B cell (primary cell): ENCODE results near the gene SPOCD1. TPM values are rescaled to one million over a fixed set of nuclear protein-coding genes. Genes with fewer than 3 reads are reported as not detected.

Source experiments
- ATAC-seq: fragments of 200-7000 bp; cut with Tn5 transposase; one replicate; pipeline ENCODE4 v1.10.0; 2021; ENCODE audit warnings: low read depth, mild to moderate bottlenecking, moderate number of reproducible peaks, moderate library complexity
- CTCF ChIA-PET: fragments of 350-600 bp; sonication (Branson Sonifier 250); formaldehyde crosslinking; loops from one replicate; lab custom pipeline; 2021; ENCODE audit warnings: antibody characterized with exemption, inconsistent platforms; lab: Charles Lee
- POLR2A ChIA-PET: fragments of 350-600 bp; sonication (Branson Sonifier 250); formaldehyde crosslinking; loops from one replicate; lab custom pipeline; 2021; ENCODE audit warnings: antibody characterized with exemption; lab: Charles Lee
- DNase-seq: peaks from one replicate; pipeline ENCODE4 v3.0.0; 2013
- H2AFZ ChIP-seq: 2 replicates; pipeline ENCODE4 v1.6.1; 2012; ENCODE audit warnings: mild to moderate bottlenecking, low read depth, low read length; ENCODE audit not compliant: insufficient read depth, poor library complexity, severe bottlenecking
- H3K27ac ChIP-seq, 2 donors: 1 replicate in 1 of 2; 2 replicates in 1 of 2; pipeline ENCODE4 v1.5.1; 2012 to 2013; ENCODE audit warnings: low read length in 2 of 2, mild to moderate bottlenecking in 2 of 2, moderate library complexity in 1 of 2
- H3K27me3 ChIP-seq, 4 experiments: fragments of 200-600 bp in 1 of 4; sonication (generic) in 1 of 4; replicated peaks in 1 of 4; 1 replicate in 2 of 4; 2 replicates in 2 of 4; pipeline versions ENCODE4 v1.6.1 to v1.7.0; 2013 to 2016; ENCODE audit warnings: low read length in 3 of 4, mild to moderate bottlenecking in 2 of 4, mixed read lengths in 1 of 4, moderate library complexity in 1 of 4; ENCODE audit not compliant: insufficient read depth in 4 of 4, control insufficient read depth in 3 of 4; ENCODE audit errors: control extremely low read depth in 1 of 4
- H3K36me3 ChIP-seq, 2 experiments: replicated peaks in 1 of 2; 1 replicate in 1 of 2; 2 replicates in 1 of 2; pipeline versions ENCODE4 v1.6.1 to v1.7.1; 2013; ENCODE audit warnings: low read length in 1 of 2; ENCODE audit not compliant: insufficient read depth in 2 of 2, control insufficient read depth in 1 of 2; ENCODE audit errors: control extremely low read depth in 1 of 2, extremely low read depth in 1 of 2
- H3K4me1 ChIP-seq, 2 donors: fragments of 200-600 bp in 1 of 2; sonication (generic) in 1 of 2; 1 replicate in 1 of 2; 2 replicates in 1 of 2; pipeline versions ENCODE4 v1.5.1 to v1.6.1; 2013 to 2017; ENCODE audit warnings: low read length in 2 of 2; ENCODE audit not compliant: control insufficient read depth in 2 of 2, insufficient read depth in 2 of 2
- H3K4me2 ChIP-seq: replicated peaks from 2 replicates; pipeline ENCODE3; 2012; ENCODE audit warnings: mild to moderate bottlenecking, low read depth, low read length; ENCODE audit not compliant: poor library complexity, severe bottlenecking
- H3K4me3 ChIP-seq, 5 experiments: fragments of 200-600 bp in 1 of 5; sonication (generic) in 1 of 5; 1 replicate in 3 of 5; 2 replicates in 2 of 5; pipeline versions ENCODE4 v1.5.1 to v1.7.0; 2011 to 2016; ENCODE audit warnings: low read length in 4 of 5, mild to moderate bottlenecking in 4 of 5, low read depth in 2 of 5, control low read depth in 1 of 5, moderate library complexity in 1 of 5; ENCODE audit not compliant: insufficient read depth in 1 of 5; ENCODE audit errors: control extremely low read depth in 1 of 5, extremely low read depth in 1 of 5
- H3K79me2 ChIP-seq: fragments of 200-600 bp; sonication (generic); one replicate; pipeline ENCODE4 v1.6.0; 2016; ENCODE audit warnings: low read length; ENCODE audit not compliant: control insufficient read depth, insufficient read depth
- H3K9ac ChIP-seq: fragments of 200-600 bp; sonication (generic); 2 replicates; pipeline ENCODE4 v1.6.1; 2017; ENCODE audit warnings: mild to moderate bottlenecking, low read length, moderate library complexity
- H3K9me3 ChIP-seq, 3 donors: one replicate each; pipeline versions ENCODE4 v1.6.1 to v1.7.1; 2013; ENCODE audit warnings: low read length in 2 of 3; ENCODE audit not compliant: control insufficient read depth in 2 of 3, insufficient read depth in 1 of 3; ENCODE audit errors: control extremely low read depth in 1 of 3
- H4K20me1 ChIP-seq: 2 replicates; pipeline ENCODE4 v1.6.0; 2012; ENCODE audit warnings: mild to moderate bottlenecking, low read length; ENCODE audit not compliant: insufficient read depth, control insufficient read depth, poor library complexity, severe bottlenecking
- H3K27ac Mint-ChIP-seq: one replicate; pipeline ENCODE4 v1.8.0; 2021; ENCODE audit warnings: mixed read lengths
- H3K27me3 Mint-ChIP-seq: one replicate; pipeline ENCODE4 v1.8.0; 2021; ENCODE audit warnings: mixed read lengths
- H3K4me1 Mint-ChIP-seq: one replicate; pipeline ENCODE4 v1.8.0; 2021; ENCODE audit warnings: mixed read lengths
- H3K4me3 Mint-ChIP-seq: one replicate; pipeline ENCODE4 v1.8.0; 2021; ENCODE audit warnings: mixed read lengths
- H3K9me3 Mint-ChIP-seq: one replicate; pipeline ENCODE4 v1.8.0; 2022; ENCODE audit warnings: mixed read lengths; ENCODE audit not compliant: insufficient read depth
- CTCF ChIP-seq: fragments of 200-600 bp; IDR thresholded peaks from one replicate; pipeline ENCODE4 v1.8.0; 2022; ENCODE audit warnings: antibody characterized with exemption, mild to moderate bottlenecking
- EZH2 ChIP-seq: IDR thresholded peaks from 2 replicates; pipeline ENCODE4 v1.6.1; 2012; ENCODE audit warnings: borderline replicate concordance, low read depth, mild to moderate bottlenecking, moderate library complexity, low read length; ENCODE audit not compliant: insufficient read depth, poor library complexity, severe bottlenecking
- WGBS: methylation state at CpG from one replicate; pipeline ENCODE4 v1.1.5; 2013; ENCODE audit warnings: missing lambda C conversion rate; ENCODE audit not compliant: insufficient coverage; 5-methylcytosine and 5-hydroxymethylcytosine counted together
- intact Hi-C: fragments of 100-400 bp; cut with micrococcal nuclease; formaldehyde crosslinking; loops from one replicate; pipeline ENCODE4 v1.10.0; 2022
- polyA minus RNA-seq: library from RNA; depleted of rRNA, polyadenylated mRNA; stranded (reverse); fragments of >200 nt; gene quantifications from 2 replicates; pipeline ENCODE4 v1.2.3, GENCODE V29; 2012
- polyA plus RNA-seq: library from polyadenylated mRNA; depleted of rRNA; stranded (reverse); fragments of >200 nt; gene quantifications from 2 replicates; pipeline ENCODE4 v1.2.3, GENCODE V29; 2012
- total RNA-seq, 2 donors: library from RNA; stranded (reverse); fragments of 120-200 nt in 1 of 2; gene quantifications; 1 replicate in 1 of 2; 2 replicates in 1 of 2; pipeline versions ENCODE4 v1.2.3 to v1.2.4, GENCODE V29; 2013 to 2022

The SPOCD1 gene
- total RNA-seq: not detected in 2 replicates
- 0.70 TPM for total RNA-seq (2013)
- 0.25 TPM in 1 of 2 replicates, not detected in the other for polyA plus RNA-seq
- polyA minus RNA-seq: 1.00 TPM in 1 of 2 replicates, not detected in the other

GRCh38 chr1:31815752-31816500 is at the start of gene SPOCD1:
Gene SPOCD1, minus strand, starts transcription at chr1:31816022. Its CDS starts 689 bp downstream, at chr1:31815333.
- Histone ChIP-seq H3K9ac (no peak within 1 kb of the TSS), H3K4me3 (peak within 1 kb of the TSS in 1 of 5 experiments; percentile 25), H3K36me3 (no peaks in the 10 kb centered on the region), H3K4me1 (peaks cover 10 to 18% of the 10 kb centered on the region in 2 donors), H3K27me3 (no peaks in the 10 kb centered on the region), H4K20me1 (no peaks in the 10 kb centered on the region), H3K9me3 (peaks cover 0 to 5% (median 0%) of the 10 kb centered on the region in 3 donors), H3K27ac (peak within 1 kb of the TSS in 1 of 2 donors; percentile 4), H2AFZ (no peak within 1 kb of the TSS), H3K79me2 (no peaks in the 10 kb centered on the region), H3K4me2 (peak within 1 kb of the TSS; percentile 58)
- ChIA-PET POLR2A (no interaction called here), CTCF (interaction anchor here (0.9 to 2.6 kb wide), 5 partner anchors 10 to 148 kb away, joined by 3 to 12 read pairs (median 3); no protein-coding TSS in a partner anchor)
- peak within 1 kb of the TSS; percentile 41 for H3K27ac Mint-ChIP-seq
- DNase-seq: peak; percentile 75
- no peaks in the 10 kb centered on the region for H3K27me3 Mint-ChIP-seq
- ATAC-seq: peak; percentile 68
- WGBS: 77% methylated on average over 17 of the region's 23 CpGs
- intact Hi-C loops: loop anchor here (2.0 kb wide), 1 partner anchor 149 kb away; no protein-coding TSS in a partner anchor
- TF ChIP-seq EZH2 (no peak), CTCF (peak; percentile 64)
- no peak within 1 kb of the TSS for H3K4me3 Mint-ChIP-seq
- no peaks in the 10 kb centered on the region for H3K9me3 Mint-ChIP-seq
- peaks cover 24% of the 10 kb centered on the region for H3K4me1 Mint-ChIP-seq

- Mint-ChIP-seq H3K9me3 (no peaks in the 10 kb centered on the region), H3K4me1 (peaks cover 11% of the 10 kb centered on the region), H3K4me3 (no peak overlapping the region), H3K27ac (no peak overlapping the region), H3K27me3 (no peaks in the 10 kb centered on the region)
- H2AFZ ChIP-seq: no peak overlapping the region
- CTCF ChIA-PET: interaction anchor here (3.2 kb wide), 1 partner anchor 103 kb away, joined by 26 read pairs; no protein-coding TSS in a partner anchor
- DNase-seq (no peak), ATAC-seq (no peak)
- no peaks in the 10 kb centered on the region for H3K27me3 ChIP-seq
- no peak overlapping the region for H3K4me3 ChIP-seq
- H3K27ac ChIP-seq: no peak overlapping the region
- no peak overlapping the region for H3K4me2 ChIP-seq
- no peaks in the 10 kb centered on the region for H3K36me3 ChIP-seq
- intact Hi-C loops: no loop called here
- no peaks in the 10 kb centered on the region for H4K20me1 ChIP-seq
- H3K4me1 ChIP-seq: peaks cover 7 to 10% of the 10 kb centered on the region in 2 donors
- H3K79me2 ChIP-seq: no peaks in the 10 kb centered on the region
- WGBS: no CpG with 5 or more reads among the region's 4 CpGs
- no peak overlapping the region for H3K9ac ChIP-seq
- POLR2A ChIA-PET: no interaction called here
- TF ChIP-seq CTCF: no peak
- no peak for TF ChIP-seq EZH2
- H3K9me3 ChIP-seq: no peaks in the 10 kb centered on the region
These were observed 46.2 kb upstream of the SPOCD1 start for GRCh38 chr1:31862071-31862470.
